K562 (cell line): ENCODE data around the gene CCL3. TPM values are rescaled to one million over a fixed set of nuclear protein-coding genes. Genes with fewer than 3 reads are reported as not detected.

ENCODE experiments used
- NR4A1 ChIP-seq, 2 experiments: fragments of 250-450 bp in 1 of 2; fragments of 450-650 bp in 1 of 2; sonication (Bioruptor Pico) in 1 of 2; IDR thresholded peaks; 2 replicates each; pipeline versions ENCODE4 v1.4.0 to v1.6.1; 2016 to 2020; ENCODE audit warnings: mild to moderate bottlenecking in 2 of 2, missing compliant biosample characterization in 1 of 2, missing genetic modification characterization in 1 of 2, moderate library complexity in 1 of 2
- POLR2A ChIP-seq: fragments of 450-650 bp; conservative IDR thresholded peaks from 2 replicates; pipeline ENCODE4 v1.6.1; 2016
- SAFB ChIP-seq: fragments of 200-400 bp; formaldehyde crosslinking; IDR thresholded peaks from 2 replicates; pipeline ENCODE4 v1.6.1; 2017; ENCODE audit warnings: low read depth, low read length, borderline replicate concordance
- SETDB1 ChIP-seq: IDR thresholded peaks from one replicate; pipeline ENCODE4 v1.6.1; 2012; ENCODE audit warnings: low read length, control low read depth, inconsistent platforms
- polyA plus RNA-seq, 8 experiments: library from polyadenylated mRNA; depleted of rRNA in 4 of 8; stranded (reverse) in 5 of 8; unstranded in 3 of 8; fragments of >200 nt; fragmentation: Nextera tagmentation in 2 of 8; fragmentation: Illumina TruSeq in 1 of 8; extraction: Ambion mirVana in 2 of 8; extraction: Trizol in 1 of 8; gene quantifications; 2 replicates each; pipeline versions ENCODE4 v1.2.1 to v1.2.3, GENCODE V29; 2011 to 2014; ENCODE audit warnings: inconsistent platforms in 1 of 8, missing spikeins in 1 of 8
- total RNA-seq, 7 experiments: library from RNA; depleted of rRNA in 6 of 7; stranded (reverse); fragments of >200 nt in 6 of 7; fragmentation: Illumina TruSeq in 2 of 7; extraction: Trizol in 2 of 7; gene quantifications; 2 replicates each; pipeline versions ENCODE4 v1.2.1 to v1.2.3, GENCODE V29; 2011 to 2021; ENCODE audit warnings: low replicate concordance in 1 of 7
- TF ChIP-seq, protein P1 (sequence below), 2 experiments: fragments of 450-650 bp; IDR thresholded peaks; 2 replicates each; pipeline ENCODE4 v1.6.1; 2016
- TF ChIP-seq, protein P2 (sequence below): fragments of 250-450 bp; sonication (Bioruptor Pico); IDR thresholded peaks from 2 replicates; pipeline ENCODE4 v1.4.0; 2020; ENCODE audit warnings: mild to moderate bottlenecking, moderate library complexity

Gene CCL3
- total and polyA plus RNA-seq, 9 of the 15 experiments (the other 6 are each of a cell fraction or from before 2014, with no cell fraction given) = 0.58 TPM; not detected in 8

DNA sequence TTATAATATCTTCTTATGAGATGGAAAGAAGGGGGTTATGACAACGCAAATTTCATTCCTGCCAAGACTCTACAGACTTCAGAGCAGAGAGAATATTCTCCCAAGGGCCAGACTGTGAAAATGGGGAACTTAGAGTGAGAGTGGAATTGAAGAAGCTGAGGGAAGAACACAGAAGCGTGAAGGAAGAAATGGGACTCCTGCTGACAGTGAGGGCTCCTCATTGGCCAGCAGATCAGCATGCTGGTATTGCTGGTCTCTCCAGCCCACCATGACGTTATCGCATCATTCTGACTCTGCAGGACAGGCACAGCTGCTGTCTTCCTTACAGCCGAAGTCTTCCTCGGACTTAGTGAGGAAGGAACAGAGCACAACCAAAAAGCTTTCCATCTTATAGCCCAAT, 38.0 kb upstream of the CCL3 start (continued):
- no peak for TF ChIP-seq SAFB
- TF ChIP-seq, protein P1, sequence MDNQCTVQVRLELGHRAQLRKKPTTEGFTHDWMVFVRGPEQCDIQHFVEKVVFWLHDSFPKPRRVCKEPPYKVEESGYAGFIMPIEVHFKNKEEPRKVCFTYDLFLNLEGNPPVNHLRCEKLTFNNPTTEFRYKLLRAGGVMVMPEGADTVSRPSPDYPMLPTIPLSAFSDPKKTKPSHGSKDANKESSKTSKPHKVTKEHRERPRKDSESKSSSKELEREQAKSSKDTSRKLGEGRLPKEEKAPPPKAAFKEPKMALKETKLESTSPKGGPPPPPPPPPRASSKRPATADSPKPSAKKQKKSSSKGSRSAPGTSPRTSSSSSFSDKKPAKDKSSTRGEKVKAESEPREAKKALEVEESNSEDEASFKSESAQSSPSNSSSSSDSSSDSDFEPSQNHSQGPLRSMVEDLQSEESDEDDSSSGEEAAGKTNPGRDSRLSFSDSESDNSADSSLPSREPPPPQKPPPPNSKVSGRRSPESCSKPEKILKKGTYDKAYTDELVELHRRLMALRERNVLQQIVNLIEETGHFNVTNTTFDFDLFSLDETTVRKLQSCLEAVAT (IDR thresholded peaks at IDR 0.05) = no peak
- TF ChIP-seq, protein P2, sequence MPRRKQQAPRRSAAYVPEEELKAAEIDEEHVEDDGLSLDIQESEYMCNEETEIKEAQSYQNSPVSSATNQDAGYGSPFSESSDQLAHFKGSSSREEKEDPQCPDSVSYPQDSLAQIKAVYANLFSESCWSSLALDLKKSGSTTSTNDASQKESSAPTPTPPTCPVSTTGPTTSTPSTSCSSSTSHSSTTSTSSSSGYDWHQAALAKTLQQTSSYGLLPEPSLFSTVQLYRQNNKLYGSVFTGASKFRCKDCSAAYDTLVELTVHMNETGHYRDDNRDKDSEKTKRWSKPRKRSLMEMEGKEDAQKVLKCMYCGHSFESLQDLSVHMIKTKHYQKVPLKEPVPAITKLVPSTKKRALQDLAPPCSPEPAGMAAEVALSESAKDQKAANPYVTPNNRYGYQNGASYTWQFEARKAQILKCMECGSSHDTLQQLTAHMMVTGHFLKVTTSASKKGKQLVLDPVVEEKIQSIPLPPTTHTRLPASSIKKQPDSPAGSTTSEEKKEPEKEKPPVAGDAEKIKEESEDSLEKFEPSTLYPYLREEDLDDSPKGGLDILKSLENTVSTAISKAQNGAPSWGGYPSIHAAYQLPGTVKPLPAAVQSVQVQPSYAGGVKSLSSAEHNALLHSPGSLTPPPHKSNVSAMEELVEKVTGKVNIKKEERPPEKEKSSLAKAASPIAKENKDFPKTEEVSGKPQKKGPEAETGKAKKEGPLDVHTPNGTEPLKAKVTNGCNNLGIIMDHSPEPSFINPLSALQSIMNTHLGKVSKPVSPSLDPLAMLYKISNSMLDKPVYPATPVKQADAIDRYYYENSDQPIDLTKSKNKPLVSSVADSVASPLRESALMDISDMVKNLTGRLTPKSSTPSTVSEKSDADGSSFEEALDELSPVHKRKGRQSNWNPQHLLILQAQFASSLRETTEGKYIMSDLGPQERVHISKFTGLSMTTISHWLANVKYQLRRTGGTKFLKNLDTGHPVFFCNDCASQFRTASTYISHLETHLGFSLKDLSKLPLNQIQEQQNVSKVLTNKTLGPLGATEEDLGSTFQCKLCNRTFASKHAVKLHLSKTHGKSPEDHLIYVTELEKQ (CRISPR knock-in tag) = no peak
- no peak for TF ChIP-seq POLR2A
- no peak for TF ChIP-seq SETDB1
- TF ChIP-seq NR4A1 (CRISPR knock-in tag; IDR thresholded peaks at IDR 0.05) = no peak
- TF ChIP-seq NR4A1 (tag; IDR thresholded peaks at IDR 0.05) = no peak
- TF ChIP-seq, all 486 proteins: peak for 0
